Colon (tissue), 2 donors: ENCODE measurements around the gene TOM1L2.
"Not testable (repeated sequence)": the region's sequence is repeated elsewhere in the genome, so short reads cannot be mapped to it uniquely, and the experiment has no call there.

Source experiments
- FAIRE-seq: peaks from 2 replicates; lab custom pipeline; 2012; peaks lifted over from hg19 to GRCh38; lab: Jason Lieb, UNC
- donor health status: control.
- donor health status: control.

Gene TOM1L2

DNA sequence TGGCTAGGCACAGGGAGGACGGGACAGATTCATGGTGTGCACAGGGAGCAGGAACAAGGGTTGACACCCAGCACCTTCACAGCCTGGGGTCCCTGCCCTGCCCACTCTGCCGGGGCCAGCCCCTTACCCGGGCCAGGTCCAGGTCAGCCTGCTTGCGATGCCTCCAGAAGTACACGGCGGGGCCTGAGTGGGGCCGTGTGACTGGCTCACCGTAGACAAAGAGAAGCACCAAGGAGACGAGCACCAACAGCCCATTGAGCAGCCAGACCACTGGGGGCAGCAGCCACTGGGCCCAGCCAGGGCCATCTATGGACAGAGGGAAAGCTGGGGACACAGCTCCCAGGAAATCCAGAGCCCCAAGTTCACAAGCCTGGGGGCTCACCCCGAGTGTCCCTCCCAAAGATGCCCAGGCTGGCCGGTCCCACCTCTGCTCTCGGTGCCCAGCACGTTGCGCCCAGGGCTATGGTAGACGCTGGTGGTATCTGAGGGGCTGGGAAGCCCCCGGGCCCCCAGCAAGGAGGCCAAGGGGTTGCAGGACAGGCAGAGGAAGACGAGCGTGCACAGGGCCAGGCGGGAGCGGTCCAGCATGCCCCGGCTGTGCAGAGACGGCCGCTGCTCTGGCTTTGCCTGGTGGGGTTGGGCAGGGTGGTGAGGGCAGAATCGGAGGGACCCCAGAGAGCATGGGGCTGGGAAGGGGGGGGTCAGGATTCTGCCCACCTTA lies 155.2 kb downstream of the TOM1L2 start:
- FAIRE-seq = no peak

- no peak for FAIRE-seq
These were observed 155.9 kb downstream of the TOM1L2 start for GRCh38 chr17:17816240-17816814.

DNA sequence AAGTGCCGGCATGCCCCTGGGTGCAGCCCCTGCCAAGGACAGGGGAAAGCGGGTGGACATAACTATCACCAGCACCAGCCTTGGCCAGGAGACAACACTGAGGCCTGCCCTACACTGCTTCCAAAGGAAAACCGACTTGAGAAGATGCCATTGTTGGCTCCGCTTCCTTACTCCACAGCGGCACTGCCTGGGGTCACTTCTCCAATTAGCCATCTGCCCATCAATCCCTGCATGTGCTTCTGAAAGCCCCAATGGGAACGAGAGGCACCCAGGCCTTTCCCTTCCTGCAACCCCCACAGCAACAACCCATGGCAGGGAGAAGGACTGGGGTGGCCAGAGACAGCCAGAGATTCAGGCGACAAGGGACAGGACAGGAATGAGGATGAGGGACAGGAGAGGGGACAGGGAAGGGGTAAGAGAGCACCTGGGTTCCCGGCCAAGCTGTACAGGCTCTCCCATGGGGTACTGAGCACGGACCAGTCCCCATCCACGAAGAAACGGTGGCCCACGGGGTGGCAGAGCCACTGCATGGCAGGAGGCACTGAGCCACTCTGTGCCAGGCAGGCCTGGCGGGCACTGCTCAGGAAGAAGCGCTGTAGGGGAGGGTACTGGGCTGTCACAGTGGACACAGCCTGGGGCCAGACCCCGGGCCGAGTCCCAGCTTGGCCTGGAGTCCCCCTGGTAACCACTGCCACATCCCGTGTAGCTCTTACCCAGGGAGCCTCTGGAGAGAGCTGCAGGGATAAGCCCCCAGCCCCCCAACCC lies 156.6 kb downstream of the TOM1L2 start:
- FAIRE-seq = no peak

GRCh38 chr17:17815062-17815406 lies 157.2 kb downstream of the TOM1L2 start:
- no peak for FAIRE-seq

GRCh38 chr17:17814162-17815061 lies 157.8 kb downstream of the TOM1L2 start:
- FAIRE-seq = no peak

GRCh38 chr17:17813725-17814095 lies 158.5 kb downstream of the TOM1L2 start:
- no peak for FAIRE-seq

DNA sequence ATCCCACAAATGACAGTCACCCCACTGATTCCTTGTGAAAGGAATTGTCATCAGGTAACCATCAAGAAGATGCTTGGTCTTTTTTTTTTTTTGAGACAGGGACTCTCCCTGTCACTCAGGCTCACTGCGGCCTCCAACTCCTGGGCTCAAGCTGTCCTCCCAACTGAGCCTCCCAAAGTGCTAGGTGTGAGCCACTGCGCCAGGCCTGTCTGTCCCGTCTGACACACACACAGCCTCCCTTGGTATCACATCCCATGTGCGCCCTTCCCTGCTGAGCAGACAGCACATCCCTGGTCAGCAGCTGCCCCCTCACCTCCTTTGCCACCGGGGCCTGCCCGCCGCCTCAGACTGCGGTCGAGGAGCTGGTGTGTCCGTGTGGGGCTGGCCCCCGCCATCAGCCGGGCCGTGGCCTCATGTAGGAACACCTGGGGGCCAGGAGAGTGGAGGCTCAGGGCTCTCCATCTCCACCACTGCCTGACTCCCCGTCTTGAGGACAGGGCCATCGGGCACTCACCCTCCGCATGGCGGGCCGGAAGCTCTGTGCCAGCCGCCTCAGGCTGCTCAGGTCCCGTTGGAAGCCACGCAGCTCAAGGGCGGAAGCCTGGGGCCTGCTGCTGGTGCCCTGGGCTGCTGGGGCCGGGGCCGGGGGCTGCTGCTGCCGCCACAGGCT lies 159.0 kb downstream of the TOM1L2 start:
- FAIRE-seq = no peak

- FAIRE-seq = no peak
These were observed 159.8 kb downstream of the TOM1L2 start for GRCh38 chr17:17812211-17813054.

GRCh38 chr17:17811381-17812210 lies 160.6 kb downstream of the TOM1L2 start:
- no peak for FAIRE-seq

DNA sequence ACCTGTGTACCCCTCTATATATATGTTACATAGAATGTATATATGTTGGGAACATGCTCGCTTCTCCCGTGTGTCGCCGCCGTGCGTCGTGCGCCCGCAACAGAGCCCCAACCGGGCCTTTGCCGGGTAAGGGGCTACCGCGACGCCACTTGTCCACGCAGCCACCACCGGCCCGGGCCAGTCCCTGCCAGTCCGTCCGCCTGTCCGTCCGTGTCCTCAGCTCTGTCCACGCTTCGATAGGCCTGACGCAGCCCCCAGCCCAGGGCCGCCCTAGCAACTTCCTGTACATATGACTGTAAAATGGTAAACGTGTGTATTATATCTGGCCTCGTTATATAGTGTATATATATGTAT lies 161.3 kb downstream of the TOM1L2 start:
- FAIRE-seq = no peak

- no peak for FAIRE-seq
These were observed 161.9 kb downstream of the TOM1L2 start for GRCh38 chr17:17810084-17810894.

- no peak for FAIRE-seq
These were observed 162.6 kb downstream of the TOM1L2 start for GRCh38 chr17:17809531-17810083.

GRCh38 chr17:17808706-17809432 lies 163.3 kb downstream of the TOM1L2 start:
- FAIRE-seq = no peak

DNA sequence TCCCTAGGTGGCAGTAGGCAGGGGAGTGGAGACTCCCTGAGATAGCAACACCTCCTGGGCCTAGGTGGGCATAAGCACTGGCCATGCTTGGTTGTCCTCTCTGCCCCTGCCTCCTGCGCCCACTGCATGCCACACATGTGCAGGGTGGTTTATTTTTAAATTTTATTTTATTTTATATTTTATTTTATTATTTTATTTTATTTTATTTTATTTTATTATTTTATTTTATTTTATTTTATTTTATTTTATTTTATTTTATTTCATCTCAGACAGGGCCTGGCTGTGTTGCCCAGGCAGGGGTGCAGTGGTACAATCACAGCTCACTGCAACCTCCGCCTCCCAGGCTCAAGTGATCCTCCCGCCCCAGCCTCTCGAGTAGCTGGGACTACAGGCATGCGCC lies 164.0 kb downstream of the TOM1L2 start:
- not testable (repeated sequence) for FAIRE-seq

GRCh38 chr17:17807440-17807839 lies 164.8 kb downstream of the TOM1L2 start:
- FAIRE-seq = no peak

DNA sequence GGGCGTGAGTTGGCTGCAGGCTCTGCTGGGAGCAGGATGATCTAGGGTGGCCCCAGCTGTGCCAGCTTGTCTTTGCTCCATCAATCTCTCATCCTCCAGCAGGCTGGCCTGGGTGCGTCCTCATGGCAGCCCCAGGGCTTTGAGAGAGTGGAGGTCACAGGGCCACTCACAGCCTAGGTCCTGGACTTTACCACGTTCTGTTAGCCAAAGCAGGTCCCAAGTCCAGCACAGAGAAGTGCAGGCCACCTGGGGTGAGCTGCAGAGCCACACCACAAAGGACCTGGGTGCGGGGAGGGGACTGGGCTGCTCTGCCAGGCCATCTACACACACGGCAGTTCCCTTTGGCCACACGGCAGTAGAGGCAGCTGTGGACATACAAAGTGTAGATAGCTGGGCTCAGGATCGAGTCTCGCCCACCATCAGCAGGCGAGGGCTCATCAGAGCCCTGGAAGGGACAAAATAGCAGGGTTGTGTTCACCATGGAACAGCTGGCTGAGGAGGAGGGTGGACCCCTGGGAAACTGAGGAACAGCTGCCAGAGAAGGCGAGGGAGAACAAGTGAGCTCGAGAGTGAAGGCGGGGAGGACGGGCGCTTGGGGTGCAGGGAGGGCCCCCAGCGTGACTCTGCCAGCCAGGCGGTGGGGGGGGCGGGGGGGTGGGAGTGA lies 165.5 kb downstream of the TOM1L2 start:
- no peak for FAIRE-seq

GRCh38 chr17:17806035-17806434 lies 166.2 kb downstream of the TOM1L2 start:
- no peak for FAIRE-seq

GRCh38 chr17:17805575-17805974 lies 166.6 kb downstream of the TOM1L2 start:
- FAIRE-seq = no peak
